Ramos (cell line): ENCODE data around the gene BMAL1.

Source experiments
- in situ Hi-C: fragments of 300-500 bp; cut with MboI; formaldehyde crosslinking; loops from one replicate; pipeline ENCODE4 v1.14.3; 2022; ENCODE audit warnings: low sequenced_read_pairs; ENCODE audit not compliant: unreplicated experiment

BMAL1 gene

DNA sequence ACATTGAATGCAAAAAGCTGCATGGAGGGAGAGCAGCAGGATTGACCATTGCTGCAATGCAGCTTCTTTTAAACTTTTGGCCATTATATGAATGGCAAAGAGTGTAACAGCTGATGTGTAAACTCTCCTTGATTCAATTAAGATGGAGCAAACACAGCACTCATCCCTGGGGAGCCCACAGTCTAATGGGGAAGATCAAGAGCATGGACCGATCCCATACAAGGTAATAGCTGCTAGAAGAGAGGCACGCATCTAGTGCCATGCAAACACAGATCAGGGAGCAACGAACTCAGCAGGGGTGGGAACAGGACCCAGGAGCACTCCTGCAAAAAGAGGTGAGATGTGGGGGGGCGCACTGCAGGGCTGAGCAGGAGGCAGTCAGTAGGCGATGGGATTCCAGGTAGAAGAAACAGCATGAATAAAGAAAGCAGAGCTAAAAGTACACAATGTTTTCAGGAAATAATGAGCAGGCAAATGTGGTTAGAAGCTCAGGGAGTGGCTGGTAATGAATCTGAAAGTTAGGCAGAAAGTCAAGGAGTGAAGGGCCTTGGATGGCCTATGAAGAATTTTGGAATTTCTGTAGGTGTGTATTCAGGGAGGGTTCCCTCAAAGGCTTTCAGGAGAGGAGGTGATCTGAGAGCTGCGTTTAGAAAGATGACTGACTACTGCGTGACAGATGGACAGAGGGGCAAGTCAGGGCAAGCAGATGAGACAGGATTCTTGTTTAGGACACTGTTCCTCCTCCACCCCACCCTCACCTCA, 17.2 kb upstream of the BMAL1 start:
- in situ Hi-C loops = no loop called here

DNA sequence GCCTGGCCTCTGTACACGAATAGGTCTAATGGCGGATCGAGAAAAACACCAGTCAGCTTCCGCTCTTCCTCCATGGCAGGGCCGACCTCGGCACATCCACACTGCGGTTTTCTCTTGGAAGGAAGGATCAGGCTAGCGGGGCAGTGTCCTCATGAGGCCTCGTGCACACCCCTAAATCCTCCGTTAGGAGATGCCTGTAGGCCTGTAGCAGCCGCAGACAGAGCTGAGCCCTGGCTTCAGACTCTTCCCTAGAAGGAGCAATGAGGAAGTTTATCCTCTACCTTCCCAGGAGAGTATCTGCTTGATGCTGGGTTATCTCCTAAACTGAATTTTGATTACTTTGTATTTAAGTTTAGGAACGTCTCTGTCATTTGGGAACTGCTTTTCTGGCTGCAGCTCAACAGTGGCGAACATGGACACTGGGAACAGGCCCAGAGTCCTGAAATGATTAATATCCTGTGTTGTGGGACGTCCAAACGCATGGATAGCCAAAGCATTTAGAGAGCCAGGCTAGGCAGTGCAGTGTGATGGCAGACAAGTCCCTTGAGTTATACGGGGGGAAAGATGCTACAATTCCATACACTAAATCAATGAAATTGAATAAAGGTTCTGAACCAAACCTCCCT, 16.5 kb upstream of the BMAL1 start:
- in situ Hi-C loops = no loop called here

DNA sequence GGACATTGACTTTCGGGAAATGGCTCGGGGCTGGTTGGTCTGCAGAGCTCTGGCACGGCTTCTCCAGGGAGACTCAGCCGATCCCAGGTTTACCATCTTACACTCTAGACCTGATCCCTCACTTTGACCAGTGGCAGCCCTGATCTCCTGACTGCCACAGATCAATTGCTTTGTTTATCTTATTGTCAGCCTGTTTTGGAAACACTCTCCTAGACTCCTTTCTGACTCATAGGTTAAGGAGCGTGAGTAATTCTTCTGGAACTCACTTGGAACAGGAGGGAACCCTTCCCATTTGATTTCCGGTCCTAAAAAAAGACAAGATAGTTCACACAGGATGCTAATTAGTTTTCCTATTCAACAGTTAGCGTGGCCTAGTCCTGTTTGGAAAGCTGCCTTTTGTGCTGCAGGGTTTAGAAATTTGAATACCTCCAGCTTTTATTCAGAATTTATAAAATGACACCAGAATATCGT, 16.0 kb upstream of the BMAL1 start:
- in situ Hi-C loops = no loop called here

DNA sequence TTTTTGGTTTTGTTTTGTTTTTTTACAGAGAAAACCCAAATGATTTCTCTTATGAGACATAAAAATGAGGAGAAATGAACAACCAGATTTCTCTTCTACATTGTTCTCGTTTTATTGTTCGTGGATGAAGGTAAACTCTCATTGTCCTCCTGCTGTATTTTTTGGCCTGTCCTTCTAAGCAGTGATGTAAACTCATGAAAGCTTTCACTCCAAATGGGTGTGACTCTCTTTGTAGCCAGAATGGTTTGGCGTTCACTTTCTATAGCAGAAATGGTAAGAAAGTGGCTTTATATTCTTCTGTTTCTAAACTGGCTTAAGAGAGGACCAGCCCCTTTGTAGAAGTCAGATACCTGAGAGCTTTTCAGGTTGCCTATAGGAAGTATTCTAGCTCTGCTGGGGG, 15.5 kb upstream of the BMAL1 start:
- in situ Hi-C loops = no loop called here

DNA sequence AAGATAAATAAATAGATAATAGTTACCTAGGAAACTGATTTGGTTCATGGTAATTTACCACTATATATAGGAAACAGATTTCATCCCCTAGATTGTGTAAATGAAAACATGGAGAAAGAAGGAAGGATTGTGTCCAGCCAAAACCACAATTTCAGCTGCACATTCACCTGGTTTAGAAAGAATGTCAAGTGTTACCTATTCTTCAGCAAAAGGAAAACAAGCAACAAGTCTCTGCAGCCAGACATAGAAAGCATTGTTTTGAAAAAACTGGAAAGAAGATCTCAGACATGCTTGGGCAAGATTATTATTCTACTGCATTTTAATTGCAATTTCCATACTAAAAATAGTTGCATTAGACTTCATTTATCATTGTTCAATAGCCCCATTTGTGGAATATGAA, 8.8 kb upstream of the BMAL1 start:
- in situ Hi-C loops = no loop called here

DNA sequence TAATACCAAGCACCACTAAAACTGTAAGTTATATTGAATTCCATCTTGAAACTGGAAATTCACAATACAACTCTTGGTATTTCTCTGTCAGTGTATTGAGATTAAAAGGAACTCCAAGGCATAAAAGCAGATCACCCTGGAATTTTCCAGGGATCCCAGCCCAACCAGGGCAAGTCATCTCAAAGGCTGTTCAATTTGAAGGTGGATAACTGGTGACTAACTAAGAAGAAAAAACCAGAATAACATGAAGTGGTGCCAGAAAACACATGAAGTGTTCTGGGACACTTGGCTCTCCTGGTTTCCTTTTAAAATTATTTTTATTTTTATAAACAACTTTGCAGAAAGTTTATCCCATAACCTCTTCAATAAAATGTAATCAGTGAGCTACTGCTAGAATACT, 7.8 kb upstream of the BMAL1 start:
- in situ Hi-C loops = no loop called here

DNA sequence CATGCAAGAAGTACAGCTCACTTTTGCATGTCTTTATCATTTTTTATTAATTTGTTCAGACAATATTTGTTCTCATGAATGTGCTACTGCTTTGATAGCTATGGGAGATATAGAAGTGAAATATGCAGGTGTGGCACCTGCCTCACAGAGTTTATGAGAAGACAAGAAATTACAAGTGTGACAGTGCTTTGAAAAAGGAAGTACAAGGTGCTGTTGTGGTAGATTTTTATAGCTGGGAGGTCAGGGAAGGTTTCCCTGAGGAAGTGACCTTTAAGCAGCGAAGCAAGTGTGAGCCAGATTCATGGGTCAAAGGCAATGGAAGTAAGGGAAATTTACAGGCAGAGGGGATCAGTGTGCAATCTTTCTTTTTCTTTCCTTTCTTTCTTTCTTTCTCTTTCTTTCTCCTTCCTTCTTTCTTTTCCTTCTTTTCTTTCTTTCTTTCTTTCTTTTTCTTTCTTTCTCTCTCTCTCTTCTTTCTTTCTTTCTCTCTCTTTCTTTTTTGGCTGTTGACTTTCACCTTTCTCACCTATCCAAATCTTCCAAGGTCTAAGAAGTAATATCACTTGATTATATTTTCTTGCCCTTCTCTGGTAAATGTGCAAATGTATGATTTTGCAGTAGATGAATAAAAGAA, 6.4 kb upstream of the BMAL1 start:
- in situ Hi-C loops = no loop called here

DNA sequence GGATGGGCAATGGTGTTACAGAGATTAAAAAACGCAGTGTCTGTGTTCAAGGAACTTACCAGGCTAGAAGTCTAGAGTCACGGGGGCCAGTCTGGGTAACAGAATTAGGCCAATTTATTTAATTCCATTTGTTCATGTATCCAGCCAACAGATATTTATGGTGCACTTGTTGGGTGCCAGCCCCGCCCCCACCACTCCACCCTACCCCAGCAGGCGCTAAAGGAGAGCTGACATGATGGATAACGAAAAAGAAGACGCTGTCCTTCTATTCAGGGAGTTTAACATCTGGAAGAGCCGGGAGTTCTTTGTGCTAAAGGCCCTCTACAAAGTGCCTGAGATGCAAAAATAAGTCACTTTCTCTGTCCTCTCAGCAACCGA, 1.1 kb upstream of the BMAL1 start:
- in situ Hi-C loops = no loop called here

DNA sequence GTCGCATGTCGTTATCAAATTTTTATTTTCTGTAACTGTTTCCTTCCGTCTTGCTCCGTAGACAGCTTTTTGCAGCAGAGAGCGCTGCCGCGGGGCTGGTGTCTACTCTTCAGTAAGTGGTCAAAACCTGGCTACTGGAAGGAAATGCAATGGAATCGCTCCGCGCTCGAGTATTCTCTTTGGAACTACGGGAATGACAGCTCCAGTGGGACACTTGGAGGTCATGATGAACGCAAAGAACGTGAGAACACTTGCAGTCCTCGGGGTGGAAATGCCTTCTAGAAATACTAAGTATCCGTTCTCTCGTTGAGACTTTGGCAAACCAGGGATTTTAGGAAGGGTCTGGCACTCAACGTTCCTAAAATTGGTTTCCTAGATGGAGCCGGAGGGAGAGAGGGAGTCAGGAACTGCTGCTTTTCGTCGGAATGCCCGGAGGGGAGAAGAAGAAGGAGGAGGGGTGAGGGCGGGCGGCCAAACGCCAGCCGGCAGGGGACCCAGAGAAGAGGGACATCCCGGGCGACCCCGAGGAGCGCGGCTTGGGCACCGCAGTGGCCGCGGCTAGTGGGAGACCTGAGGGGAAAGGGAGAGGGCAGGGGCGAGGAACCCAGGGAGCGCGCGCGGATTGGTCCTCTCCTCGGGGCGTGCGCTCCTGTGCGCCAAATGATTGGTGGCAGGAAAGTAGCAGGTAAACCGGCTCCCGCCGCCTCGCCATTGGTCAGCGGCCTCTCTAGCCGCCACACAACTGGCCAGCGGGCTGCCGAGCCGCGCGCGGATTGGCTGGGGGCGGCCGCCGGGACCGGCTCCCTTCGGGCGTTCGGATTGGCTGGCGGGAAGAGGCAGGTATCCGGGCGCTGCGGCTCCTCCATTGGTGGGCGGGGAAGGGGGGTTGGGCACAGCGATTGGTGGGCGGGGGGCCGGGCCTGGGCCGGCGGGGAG, 490 bp upstream of the BMAL1 start:
- in situ Hi-C loops = no loop called here

DNA sequence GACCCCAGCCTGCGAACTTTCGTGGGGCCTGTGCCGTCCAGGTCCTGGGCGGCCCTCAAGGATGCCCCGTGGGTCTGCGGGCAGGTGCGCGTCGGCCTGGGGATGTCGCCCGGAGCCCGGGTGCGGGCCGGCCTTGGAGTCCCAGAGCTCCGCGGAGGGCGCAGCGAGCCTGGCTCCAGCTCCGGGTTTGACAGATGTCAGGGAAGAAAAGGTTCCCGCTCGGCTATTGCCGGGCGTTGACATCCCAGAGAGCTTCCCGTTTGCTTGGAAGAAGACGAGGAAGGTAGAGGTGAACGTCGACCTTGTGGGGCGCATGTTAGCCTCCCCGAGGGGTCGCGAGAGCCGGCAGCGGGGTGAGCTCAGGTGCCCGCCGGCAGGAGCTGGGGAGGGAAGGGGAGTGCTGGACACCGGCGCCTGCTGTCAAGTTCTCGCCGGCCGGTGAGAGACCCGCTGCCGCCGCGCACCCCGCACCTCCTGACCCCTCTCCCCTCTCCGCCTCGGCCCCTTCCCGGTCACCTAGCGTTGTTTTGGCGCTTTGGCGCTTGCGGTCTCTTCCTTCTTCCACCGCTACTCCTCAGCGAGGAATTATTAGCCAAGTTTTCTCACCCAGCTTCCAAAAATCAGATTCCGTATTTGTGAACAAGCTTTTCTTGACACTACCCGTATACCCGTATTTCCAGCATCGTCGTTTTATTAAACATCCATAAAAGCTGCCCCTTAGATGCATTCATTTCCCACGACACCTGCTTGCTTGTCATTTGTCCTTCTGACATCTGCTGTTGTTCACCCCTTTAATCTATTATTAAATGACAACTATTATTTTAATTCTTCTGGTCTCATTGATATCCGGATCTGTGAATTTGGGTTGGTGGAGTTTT, 1.3 kb downstream of the BMAL1 start:
- in situ Hi-C loops = no loop called here

DNA sequence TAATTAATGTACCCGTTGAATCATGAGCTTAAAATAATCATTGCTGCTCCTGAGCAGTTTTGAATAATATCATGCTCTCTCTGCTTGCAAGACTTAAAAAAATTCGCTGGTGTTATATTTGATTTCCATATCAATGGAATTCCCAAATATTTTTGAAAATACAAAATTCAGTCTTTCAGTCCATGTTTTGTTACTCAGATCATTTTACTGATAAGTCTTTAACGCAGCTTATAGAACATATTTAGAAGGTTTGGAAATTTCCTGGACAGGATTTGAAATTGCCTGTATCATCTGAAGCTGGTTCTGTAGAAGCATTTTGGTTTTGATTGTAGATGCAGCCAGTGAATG, 1.9 kb downstream of the BMAL1 start:
- in situ Hi-C loops = no loop called here

DNA sequence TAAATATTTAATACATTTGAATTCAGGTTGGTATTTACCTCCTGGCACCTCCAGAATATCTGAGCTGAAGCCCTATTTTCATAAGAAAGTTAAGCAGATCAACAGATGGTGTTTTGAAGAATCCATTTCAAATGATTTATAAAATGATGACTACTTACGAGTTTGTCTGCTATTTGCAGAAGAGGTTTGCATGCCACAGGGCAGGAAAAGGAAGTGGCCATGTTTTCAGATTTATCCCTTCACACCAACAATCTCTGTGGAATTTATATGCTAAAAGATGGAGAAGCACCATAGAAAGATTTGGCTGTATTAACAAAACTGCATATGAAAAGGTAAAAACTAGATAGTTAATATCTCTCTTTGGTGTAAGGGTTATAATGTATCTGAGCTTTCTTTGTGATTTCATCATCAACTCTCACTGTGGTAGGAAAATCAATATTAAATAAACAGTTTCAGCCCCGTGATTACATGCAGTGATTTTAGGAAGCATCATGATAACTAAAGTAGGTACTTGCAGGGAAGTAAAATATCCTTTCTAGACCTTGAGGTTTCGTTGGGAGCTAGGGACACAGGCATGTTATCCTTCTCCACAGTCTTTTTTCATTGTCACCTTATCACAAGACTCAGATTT, 2.6 kb downstream of the BMAL1 start:
- in situ Hi-C loops = no loop called here

DNA sequence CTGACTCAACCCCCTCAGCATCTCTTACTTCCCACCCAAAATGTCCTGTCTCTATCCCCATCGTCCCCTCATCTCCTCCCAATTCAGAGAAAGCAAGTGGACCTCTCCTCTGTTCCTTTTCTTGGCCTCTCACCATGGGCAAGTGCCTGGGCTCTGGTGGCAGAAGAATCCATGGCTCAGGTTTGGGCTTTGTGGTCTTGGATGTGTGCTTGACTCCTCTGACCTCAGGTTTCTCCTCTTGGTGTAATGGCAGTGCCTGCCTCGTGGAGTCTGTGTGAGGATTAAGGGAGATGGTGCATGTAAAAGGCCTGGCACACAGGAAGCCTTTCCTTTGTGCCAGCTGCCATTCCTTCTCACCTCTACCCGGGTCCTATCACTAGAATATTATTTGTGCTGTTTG, 3.2 kb downstream of the BMAL1 start:
- in situ Hi-C loops = no loop called here

DNA sequence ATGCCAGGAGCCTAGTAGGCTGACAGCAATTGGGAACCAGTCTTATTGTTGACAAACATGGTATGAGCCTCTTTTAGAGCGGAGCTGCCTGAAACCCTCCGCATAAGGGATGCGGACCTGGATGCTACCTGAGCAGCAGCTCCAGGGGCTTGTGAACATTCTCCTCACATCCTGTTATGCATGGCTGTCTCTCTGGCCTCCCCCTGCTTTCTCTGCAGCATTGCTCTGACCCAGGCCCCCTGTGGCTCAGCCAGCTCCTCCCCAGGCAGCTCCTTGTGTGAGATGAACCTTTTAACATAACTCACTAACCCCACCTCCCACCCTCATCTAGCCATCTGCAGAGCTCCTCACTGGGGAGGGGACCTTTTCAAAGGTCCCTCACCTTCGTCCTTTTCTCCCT, 6.0 kb downstream of the BMAL1 start:
- in situ Hi-C loops = no loop called here

DNA sequence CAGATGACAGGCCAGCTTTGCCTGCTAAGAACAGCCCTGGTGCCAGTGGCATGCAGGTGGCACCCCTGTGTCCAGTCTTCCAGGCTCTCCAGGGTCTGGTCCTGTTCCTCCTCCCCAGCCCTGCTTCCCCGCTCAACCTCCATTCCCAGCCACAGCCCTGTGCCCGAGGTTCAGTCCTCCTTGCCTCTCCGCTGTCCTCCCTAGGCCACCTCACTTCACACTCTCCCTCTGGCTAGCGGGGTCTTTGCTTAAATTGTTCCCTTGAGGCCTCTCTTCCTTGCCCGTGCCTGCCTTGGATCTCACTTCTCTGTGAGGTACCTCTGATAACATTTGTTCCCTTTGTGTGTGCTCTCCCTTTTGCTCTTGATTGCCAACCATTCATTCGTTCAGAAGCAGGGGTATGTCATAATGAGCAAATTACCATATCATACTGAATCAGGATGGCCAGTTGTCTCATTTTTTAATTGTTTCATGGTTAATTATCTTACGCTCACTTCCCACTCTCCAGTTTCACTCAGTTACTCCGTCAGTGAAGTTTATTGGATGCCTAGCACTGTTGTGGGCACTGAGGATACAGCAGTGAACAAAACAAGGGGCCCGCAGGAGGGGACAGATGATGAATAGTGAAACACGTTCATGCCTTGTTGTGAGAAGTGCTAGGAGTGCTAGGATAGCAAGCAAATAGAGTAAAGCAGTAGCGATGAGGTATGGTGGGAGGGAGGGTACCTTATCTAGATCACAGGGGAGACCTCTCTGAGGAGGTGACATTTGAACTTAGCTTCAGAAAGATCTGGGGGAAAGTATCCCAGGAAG, 7.4 kb downstream of the BMAL1 start:
- in situ Hi-C loops = no loop called here

DNA sequence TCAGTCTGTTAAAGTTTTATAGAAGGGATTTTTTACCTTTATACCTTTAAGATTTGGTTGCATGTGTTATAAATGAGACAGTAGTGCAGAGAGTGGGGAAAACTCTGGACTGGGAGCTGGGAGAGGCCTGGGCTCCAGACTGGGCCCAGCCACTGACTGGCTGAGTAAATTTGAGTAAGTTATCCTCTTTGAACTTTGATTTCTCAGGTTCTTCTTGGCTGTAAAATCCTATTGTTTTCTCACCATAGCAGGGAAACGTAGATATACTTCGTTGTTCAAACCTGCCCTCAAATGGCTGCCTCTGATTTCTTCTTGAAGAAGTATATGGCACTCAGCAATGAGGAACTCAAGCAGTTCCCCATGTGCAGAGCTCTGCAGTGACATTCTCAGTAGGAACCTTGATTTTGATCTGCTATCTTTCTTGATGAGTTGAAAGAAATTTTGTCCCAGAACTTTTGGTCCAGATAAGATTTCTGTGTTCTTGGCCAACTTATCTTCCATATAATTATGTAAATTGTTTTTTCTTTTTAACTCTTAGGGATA, 8.8 kb downstream of the BMAL1 start:
- in situ Hi-C loops = no loop called here

DNA sequence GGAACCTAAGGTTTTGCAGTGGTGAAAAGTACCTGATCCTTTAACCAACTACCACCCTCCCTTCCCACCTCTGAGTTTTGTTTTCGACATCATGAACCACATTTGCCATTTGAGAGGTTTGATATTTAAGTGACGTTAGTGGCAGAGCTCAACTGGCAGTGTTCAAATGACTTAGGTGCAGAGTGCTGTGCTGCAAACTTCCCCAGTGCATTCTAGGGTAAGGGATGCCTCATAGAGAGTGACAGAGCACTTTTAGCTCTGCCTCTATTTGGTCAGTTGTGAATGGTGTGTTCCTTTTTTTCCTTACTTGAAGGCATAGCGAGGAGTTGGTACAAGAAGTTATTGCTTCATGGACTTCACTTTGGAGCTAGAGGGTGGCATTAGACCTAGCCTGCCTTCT, 9.4 kb downstream of the BMAL1 start:
- in situ Hi-C loops = no loop called here

DNA sequence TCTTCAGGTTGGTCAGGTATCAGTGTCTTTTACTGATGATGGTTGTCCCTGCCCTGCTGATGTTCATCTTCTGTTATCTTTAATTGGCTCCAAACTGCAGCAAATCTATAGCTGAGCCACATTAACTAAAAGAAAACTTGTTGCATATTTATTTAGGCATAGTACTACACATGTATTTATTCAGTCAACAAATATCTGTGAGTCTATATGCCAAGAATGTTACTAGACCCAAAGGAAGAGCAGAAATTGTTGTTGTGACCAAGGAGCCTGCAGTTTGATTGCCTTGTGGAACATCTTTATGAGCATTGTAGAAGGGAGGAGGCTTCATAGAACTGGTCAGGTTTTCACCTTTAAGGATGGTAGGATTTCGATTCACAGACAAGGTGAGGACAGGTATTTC, 10.1 kb downstream of the BMAL1 start:
- in situ Hi-C loops = no loop called here
